HepG2 (cell line): Measurements from ENCODE around the gene C1orf35. TPM values are rescaled to one million over a fixed set of nuclear protein-coding genes. Genes with fewer than 3 reads are reported as not detected.

ENCODE experiments used
- HMG20A ChIP-seq: IDR thresholded peaks from 2 replicates; pipeline ENCODE4 v1.6.1; 2016; ENCODE audit warnings: borderline replicate concordance
- JARID2 ChIP-seq: sonication (generic); formaldehyde crosslinking; IDR thresholded peaks from 2 replicates; pipeline ENCODE4 v1.8.1; 2023; ENCODE audit warnings: missing genetic modification reagents, inconsistent platforms; ENCODE audit not compliant: insufficient replicate concordance
- MED1 ChIP-seq: sonication (generic); formaldehyde crosslinking; IDR thresholded peaks from 2 replicates; pipeline ENCODE4 v1.4.0; 2020; ENCODE audit warnings: missing genetic modification reagents
- MEF2D ChIP-seq: sonication (generic); formaldehyde crosslinking; IDR thresholded peaks from 2 replicates; pipeline ENCODE4 v1.5.1; 2020; ENCODE audit warnings: mild to moderate bottlenecking, missing genetic modification reagents
- MTA3 ChIP-seq: sonication (generic); formaldehyde crosslinking; IDR thresholded peaks from 2 replicates; pipeline ENCODE4 v1.4.0; 2020; ENCODE audit warnings: missing genetic modification reagents
- MXD3 ChIP-seq: IDR thresholded peaks from 2 replicates; pipeline ENCODE4 v1.6.1; 2016; ENCODE audit warnings: mild to moderate bottlenecking, missing biosample characterization, missing genetic modification reagents
- NFRKB ChIP-seq: fragments of 450-650 bp; IDR thresholded peaks from 2 replicates; pipeline ENCODE4 v1.6.1; 2017
- NR2F6 ChIP-seq, 2 experiments: IDR thresholded peaks; 2 replicates each; pipeline ENCODE4 v1.6.1; 2016; ENCODE audit warnings: antibody characterized with exemption in 1 of 2, mild to moderate bottlenecking in 1 of 2
- POLR2A ChIP-seq, 2 experiments: IDR thresholded peaks; 2 replicates each; pipeline ENCODE4 v1.6.1; 2011; ENCODE audit warnings: low read depth in 2 of 2, low read length in 2 of 2, mild to moderate bottlenecking in 1 of 2, moderate library complexity in 1 of 2; ENCODE audit not compliant: insufficient read depth in 1 of 2
- PRMT3 ChIP-seq: sonication (generic); formaldehyde crosslinking; IDR thresholded peaks from 2 replicates; pipeline ENCODE4 v1.8.1; 2022; ENCODE audit warnings: low read depth, mild to moderate bottlenecking, moderate library complexity, missing genetic modification reagents, borderline replicate concordance
- RCOR2 ChIP-seq: IDR thresholded peaks from 2 replicates; pipeline ENCODE4 v1.6.1; 2016; ENCODE audit warnings: missing biosample characterization, missing genetic modification reagents
- THRA ChIP-seq: sonication (generic); formaldehyde crosslinking; IDR thresholded peaks from 2 replicates; pipeline ENCODE4 v1.4.0; 2020; ENCODE audit warnings: missing genetic modification reagents, borderline replicate concordance
- ZBTB39 ChIP-seq: sonication (generic); formaldehyde crosslinking; IDR thresholded peaks from 2 replicates; pipeline ENCODE4 v1.5.0; 2020; ENCODE audit warnings: missing genetic modification reagents
- ZNF382 ChIP-seq: sonication (generic); formaldehyde crosslinking; IDR thresholded peaks from 2 replicates; pipeline ENCODE4 v1.5.0; 2020; ENCODE audit warnings: missing genetic modification reagents, mild to moderate bottlenecking, borderline replicate concordance
- ZNF670 ChIP-seq: sonication (generic); formaldehyde crosslinking; IDR thresholded peaks from 2 replicates; pipeline ENCODE4 v1.8.0; 2022; ENCODE audit warnings: mild to moderate bottlenecking, missing genetic modification reagents, borderline replicate concordance
- ZNF850 ChIP-seq: sonication (generic); formaldehyde crosslinking; conservative IDR thresholded peaks from 2 replicates; pipeline ENCODE4 v1.9.0; 2021; ENCODE audit warnings: mild to moderate bottlenecking, missing genetic modification reagents
- polyA plus RNA-seq, 8 experiments: library from polyadenylated mRNA; depleted of rRNA in 3 of 8; stranded (reverse) in 7 of 8; unstranded in 1 of 8; fragments of >200 nt; fragmentation: Illumina TruSeq in 4 of 8; extraction: Trizol in 4 of 8; gene quantifications; 2 replicates each; pipeline versions ENCODE4 v1.2.1 to v1.2.3, GENCODE V29; 2011 to 2016; ENCODE audit warnings: low read depth in 4 of 8, missing spikeins in 1 of 8, mixed read lengths in 1 of 8; ENCODE audit not compliant: insufficient read depth in 1 of 8
- total RNA-seq, 5 experiments: library from RNA; depleted of rRNA; stranded (reverse); fragments of >200 nt; fragmentation: Illumina TruSeq; extraction: Trizol; gene quantifications; 2 replicates each; pipeline ENCODE4 v1.2.3, GENCODE V29; 2016; ENCODE audit warnings: low read depth in 1 of 5
- TF ChIP-seq, protein P1 (sequence below): sonication (generic); formaldehyde crosslinking; IDR thresholded peaks from 2 replicates; pipeline ENCODE4 v1.4.0; 2020; ENCODE audit warnings: missing genetic modification reagents, mild to moderate bottlenecking, borderline replicate concordance
- TF ChIP-seq, protein P2 (sequence below): sonication (generic); formaldehyde crosslinking; IDR thresholded peaks from 2 replicates; pipeline ENCODE4 v1.8.1; 2022; ENCODE audit warnings: mild to moderate bottlenecking, missing genetic modification reagents
- TF ChIP-seq, protein P3 (sequence below): sonication (generic); formaldehyde crosslinking; IDR thresholded peaks from 2 replicates; pipeline ENCODE4 v1.4.0; 2020; ENCODE audit warnings: missing genetic modification reagents, low read depth, mild to moderate bottlenecking, borderline replicate concordance
- TF ChIP-seq, protein P4 (sequence below): sonication (generic); formaldehyde crosslinking; IDR thresholded peaks from 2 replicates; pipeline ENCODE4 v1.9.0; 2021; ENCODE audit warnings: missing genetic modification reagents, borderline replicate concordance

The C1orf35 gene
- total and polyA plus RNA-seq, 2 of the 13 experiments (the other 11 are each of a cell fraction or from before 2014, with no cell fraction given) = 8.1 to 19.3 TPM

GRCh38 chr1:228114827-228115226 lies 11.7 kb upstream of the C1orf35 start (continued):
- peak; percentile 42; the same call in 1 of the 2 replicates for TF ChIP-seq HMG20A (CRISPR knock-in tag)
- TF ChIP-seq, protein P1, sequence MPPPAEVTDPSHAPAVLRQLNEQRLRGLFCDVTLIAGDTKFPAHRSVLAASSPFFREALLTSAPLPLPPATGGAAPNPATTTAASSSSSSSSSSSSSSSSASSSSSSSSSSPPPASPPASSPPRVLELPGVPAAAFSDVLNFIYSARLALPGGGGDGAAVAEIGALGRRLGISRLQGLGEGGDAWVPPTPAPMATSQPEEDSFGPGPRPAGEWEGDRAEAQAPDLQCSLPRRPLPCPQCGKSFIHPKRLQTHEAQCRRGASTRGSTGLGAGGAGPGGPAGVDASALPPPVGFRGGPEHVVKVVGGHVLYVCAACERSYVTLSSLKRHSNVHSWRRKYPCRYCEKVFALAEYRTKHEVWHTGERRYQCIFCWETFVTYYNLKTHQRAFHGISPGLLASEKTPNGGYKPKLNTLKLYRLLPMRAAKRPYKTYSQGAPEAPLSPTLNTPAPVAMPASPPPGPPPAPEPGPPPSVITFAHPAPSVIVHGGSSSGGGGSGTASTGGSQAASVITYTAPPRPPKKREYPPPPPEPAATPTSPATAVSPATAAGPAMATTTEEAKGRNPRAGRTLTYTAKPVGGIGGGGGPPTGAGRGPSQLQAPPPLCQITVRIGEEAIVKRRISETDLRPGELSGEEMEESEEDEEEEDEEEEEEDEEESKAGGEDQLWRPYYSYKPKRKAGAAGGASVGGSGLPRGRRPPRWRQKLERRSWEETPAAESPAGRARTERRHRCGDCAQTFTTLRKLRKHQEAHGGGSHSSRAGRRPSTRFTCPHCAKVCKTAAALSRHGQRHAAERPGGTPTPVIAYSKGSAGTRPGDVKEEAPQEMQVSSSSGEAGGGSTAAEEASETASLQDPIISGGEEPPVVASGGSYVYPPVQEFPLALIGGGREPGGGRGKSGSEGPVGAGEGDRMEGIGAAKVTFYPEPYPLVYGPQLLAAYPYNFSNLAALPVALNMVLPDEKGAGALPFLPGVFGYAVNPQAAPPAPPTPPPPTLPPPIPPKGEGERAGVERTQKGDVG (CRISPR knock-in tag) = no peak
- TF ChIP-seq NFRKB = no peak
- TF ChIP-seq RCOR2 (CRISPR knock-in tag) = no peak
- TF ChIP-seq THRA (CRISPR knock-in tag) = 0 out of 2 replicates have a peak, but pooled peaks have one; percentile 27
- peak; percentile 50 for TF ChIP-seq MED1 (CRISPR knock-in tag)
- no peak for TF ChIP-seq JARID2
- peak; percentile 26; the same call in 1 of the 2 replicates for TF ChIP-seq NR2F6 (IDR thresholded peaks at IDR 0.05)
- TF ChIP-seq NR2F6 (CRISPR knock-in tag; IDR thresholded peaks at IDR 0.05) = peak; percentile 75
- TF ChIP-seq, protein P2, sequence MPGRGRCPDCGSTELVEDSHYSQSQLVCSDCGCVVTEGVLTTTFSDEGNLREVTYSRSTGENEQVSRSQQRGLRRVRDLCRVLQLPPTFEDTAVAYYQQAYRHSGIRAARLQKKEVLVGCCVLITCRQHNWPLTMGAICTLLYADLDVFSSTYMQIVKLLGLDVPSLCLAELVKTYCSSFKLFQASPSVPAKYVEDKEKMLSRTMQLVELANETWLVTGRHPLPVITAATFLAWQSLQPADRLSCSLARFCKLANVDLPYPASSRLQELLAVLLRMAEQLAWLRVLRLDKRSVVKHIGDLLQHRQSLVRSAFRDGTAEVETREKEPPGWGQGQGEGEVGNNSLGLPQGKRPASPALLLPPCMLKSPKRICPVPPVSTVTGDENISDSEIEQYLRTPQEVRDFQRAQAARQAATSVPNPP = no peak
- no peak for TF ChIP-seq MTA3
- TF ChIP-seq MEF2D (CRISPR knock-in tag) = peak; percentile 97
- TF ChIP-seq ZBTB39 = no peak
- no peak for TF ChIP-seq ZNF382 (CRISPR knock-in tag)
- no peak for TF ChIP-seq MXD3
- TF ChIP-seq ZNF670 (CRISPR knock-in tag) = no peak
- TF ChIP-seq, protein P3, sequence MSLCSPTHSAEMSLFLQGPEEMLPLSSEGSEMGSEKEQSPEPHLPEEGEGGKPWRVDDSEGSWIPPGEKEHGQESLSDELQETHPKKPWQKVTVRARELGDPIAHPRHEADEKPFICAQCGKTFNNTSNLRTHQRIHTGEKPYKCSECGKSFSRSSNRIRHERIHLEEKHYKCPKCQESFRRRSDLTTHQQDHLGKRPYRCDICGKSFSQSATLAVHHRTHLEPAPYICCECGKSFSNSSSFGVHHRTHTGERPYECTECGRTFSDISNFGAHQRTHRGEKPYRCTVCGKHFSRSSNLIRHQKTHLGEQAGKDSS (CRISPR knock-in tag) = no peak
- TF ChIP-seq PRMT3 (CRISPR knock-in tag) = no peak
- TF ChIP-seq ZNF850 (CRISPR knock-in tag) = no peak
- no peak for TF ChIP-seq POLR2A (IDR thresholded peaks at IDR 0.05; ENCODE audit: insufficient read depth in 1 of 2, low read depth in 2 of 2, low read length in 2 of 2)
- TF ChIP-seq, protein P4, sequence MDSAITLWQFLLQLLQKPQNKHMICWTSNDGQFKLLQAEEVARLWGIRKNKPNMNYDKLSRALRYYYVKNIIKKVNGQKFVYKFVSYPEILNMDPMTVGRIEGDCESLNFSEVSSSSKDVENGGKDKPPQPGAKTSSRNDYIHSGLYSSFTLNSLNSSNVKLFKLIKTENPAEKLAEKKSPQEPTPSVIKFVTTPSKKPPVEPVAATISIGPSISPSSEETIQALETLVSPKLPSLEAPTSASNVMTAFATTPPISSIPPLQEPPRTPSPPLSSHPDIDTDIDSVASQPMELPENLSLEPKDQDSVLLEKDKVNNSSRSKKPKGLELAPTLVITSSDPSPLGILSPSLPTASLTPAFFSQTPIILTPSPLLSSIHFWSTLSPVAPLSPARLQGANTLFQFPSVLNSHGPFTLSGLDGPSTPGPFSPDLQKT (CRISPR knock-in tag) = no peak
